Measurements from ENCODE around the gene RSPH1. TPM values are rescaled to one million over a fixed set of nuclear protein-coding genes. Genes with fewer than 3 reads are reported as not detected.

The RSPH1 gene
- total RNA-seq, 1 donor from 2014 or later, result 0.29 TPM

- TF ChIP-seq CTCF (IDR thresholded peaks at IDR 0.05; ENCODE audit: insufficient read depth, low read length, poor library complexity, severe bottlenecking), result no peak
- no peak overlapping the region for H3K4me3 ChIP-seq (ENCODE audit: low read depth, low read length)
- no peak for DNase-seq (ENCODE audit: low read depth)
- no peaks in the 10 kb centered on the region for H3K36me3 ChIP-seq (ENCODE audit: control insufficient read depth, insufficient read depth, low read length)
- H3K27me3 ChIP-seq (ENCODE audit: control insufficient read depth, insufficient read depth, low read length), result no peaks in the 10 kb centered on the region
Measured at GRCh38 chr21:42525029-42525581, 29.1 kb upstream of the RSPH1 start.

GRCh38 chr21:42524341-42525028 is 28.5 kb upstream of the RSPH1 start:
- H3K4me3 ChIP-seq (ENCODE audit: low read depth, low read length), result no peak overlapping the region
- H3K27me3 ChIP-seq (ENCODE audit: control insufficient read depth, insufficient read depth, low read length), result no peaks in the 10 kb centered on the region
- H3K36me3 ChIP-seq (ENCODE audit: control insufficient read depth, insufficient read depth, low read length), result no peaks in the 10 kb centered on the region
- no peak for TF ChIP-seq CTCF (IDR thresholded peaks at IDR 0.05; ENCODE audit: insufficient read depth, low read length, poor library complexity, severe bottlenecking)
- DNase-seq (ENCODE audit: low read depth), result no peak

GRCh38 chr21:42523941-42524340 is 27.9 kb upstream of the RSPH1 start:
- Histone ChIP-seq H3K4me3 (ENCODE audit: low read depth, low read length) (no peak overlapping the region), H3K36me3 (ENCODE audit: control insufficient read depth, insufficient read depth, low read length) (no peaks in the 10 kb centered on the region), H3K27me3 (ENCODE audit: control insufficient read depth, insufficient read depth, low read length) (no peaks in the 10 kb centered on the region)
- no peak for TF ChIP-seq CTCF (IDR thresholded peaks at IDR 0.05; ENCODE audit: insufficient read depth, low read length, poor library complexity, severe bottlenecking)
- no peak for DNase-seq (ENCODE audit: low read depth)

GRCh38 chr21:42523211-42523610 is 27.2 kb upstream of the RSPH1 start:
- no peak for DNase-seq (ENCODE audit: low read depth)
- no peak for TF ChIP-seq CTCF (IDR thresholded peaks at IDR 0.05; ENCODE audit: insufficient read depth, low read length, poor library complexity, severe bottlenecking)
- Histone ChIP-seq H3K27me3 (ENCODE audit: control insufficient read depth, insufficient read depth, low read length) (no peaks in the 10 kb centered on the region), H3K36me3 (ENCODE audit: control insufficient read depth, insufficient read depth, low read length) (no peaks in the 10 kb centered on the region), H3K4me3 (ENCODE audit: low read depth, low read length) (no peak overlapping the region)

- TF ChIP-seq CTCF (IDR thresholded peaks at IDR 0.05; ENCODE audit: insufficient read depth, low read length, poor library complexity, severe bottlenecking), result no peak
- Histone ChIP-seq H3K4me3 (ENCODE audit: low read depth, low read length) (no peak overlapping the region), H3K27me3 (ENCODE audit: control insufficient read depth, insufficient read depth, low read length) (no peaks in the 10 kb centered on the region), H3K36me3 (ENCODE audit: control insufficient read depth, insufficient read depth, low read length) (no peaks in the 10 kb centered on the region)
- no peak for DNase-seq (ENCODE audit: low read depth)
Measured at GRCh38 chr21:42522771-42523170, 26.7 kb upstream of the RSPH1 start.

- no peak overlapping the region for H3K4me3 ChIP-seq (ENCODE audit: low read depth, low read length)
- no peaks in the 10 kb centered on the region for H3K27me3 ChIP-seq (ENCODE audit: control insufficient read depth, insufficient read depth, low read length)
- H3K36me3 ChIP-seq (ENCODE audit: control insufficient read depth, insufficient read depth, low read length), result no peaks in the 10 kb centered on the region
- DNase-seq (ENCODE audit: low read depth), result no peak
- no peak for TF ChIP-seq CTCF (IDR thresholded peaks at IDR 0.05; ENCODE audit: insufficient read depth, low read length, poor library complexity, severe bottlenecking)
Measured at GRCh38 chr21:42522271-42522670, 26.2 kb upstream of the RSPH1 start.

All from kidney epithelial cell (primary cell).